HEK293 (cell line): ENCODE results near the gene MYO1C.

ENCODE experiments used
- ZNF174 ChIP-seq: fragments of 450-650 bp; formaldehyde crosslinking; IDR thresholded peaks from 2 replicates; pipeline ENCODE4 v1.5.0; 2017; ENCODE audit warnings: missing biosample characterization, mild to moderate bottlenecking, missing genetic modification characterization
- TF ChIP-seq, protein P1 (sequence below): fragments of 450-650 bp; formaldehyde crosslinking; IDR thresholded peaks from 2 replicates; pipeline ENCODE4 v1.5.0; 2017; ENCODE audit warnings: missing biosample characterization, missing genetic modification characterization, borderline replicate concordance

DNA sequence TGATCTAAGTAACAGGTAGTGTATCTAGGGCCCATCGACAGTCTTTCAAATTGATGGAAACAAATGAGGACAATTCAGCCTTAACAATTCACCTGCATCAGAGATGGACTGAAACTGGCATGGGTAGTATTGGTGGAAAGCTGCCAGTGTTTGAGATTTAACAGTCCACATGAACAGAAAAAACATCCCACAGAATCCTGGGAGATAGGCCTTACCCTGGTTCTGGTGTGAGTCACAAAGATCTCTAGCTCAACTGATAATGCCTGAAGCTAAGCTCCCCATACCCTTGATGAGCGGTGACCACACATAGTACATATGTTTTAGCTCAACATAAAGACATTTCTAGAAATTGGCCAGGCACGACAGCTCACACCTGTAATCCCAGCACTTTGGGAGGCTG lies 58.3 kb downstream of the MYO1C start:
- no peak for TF ChIP-seq ZNF174
- TF ChIP-seq, protein P1, sequence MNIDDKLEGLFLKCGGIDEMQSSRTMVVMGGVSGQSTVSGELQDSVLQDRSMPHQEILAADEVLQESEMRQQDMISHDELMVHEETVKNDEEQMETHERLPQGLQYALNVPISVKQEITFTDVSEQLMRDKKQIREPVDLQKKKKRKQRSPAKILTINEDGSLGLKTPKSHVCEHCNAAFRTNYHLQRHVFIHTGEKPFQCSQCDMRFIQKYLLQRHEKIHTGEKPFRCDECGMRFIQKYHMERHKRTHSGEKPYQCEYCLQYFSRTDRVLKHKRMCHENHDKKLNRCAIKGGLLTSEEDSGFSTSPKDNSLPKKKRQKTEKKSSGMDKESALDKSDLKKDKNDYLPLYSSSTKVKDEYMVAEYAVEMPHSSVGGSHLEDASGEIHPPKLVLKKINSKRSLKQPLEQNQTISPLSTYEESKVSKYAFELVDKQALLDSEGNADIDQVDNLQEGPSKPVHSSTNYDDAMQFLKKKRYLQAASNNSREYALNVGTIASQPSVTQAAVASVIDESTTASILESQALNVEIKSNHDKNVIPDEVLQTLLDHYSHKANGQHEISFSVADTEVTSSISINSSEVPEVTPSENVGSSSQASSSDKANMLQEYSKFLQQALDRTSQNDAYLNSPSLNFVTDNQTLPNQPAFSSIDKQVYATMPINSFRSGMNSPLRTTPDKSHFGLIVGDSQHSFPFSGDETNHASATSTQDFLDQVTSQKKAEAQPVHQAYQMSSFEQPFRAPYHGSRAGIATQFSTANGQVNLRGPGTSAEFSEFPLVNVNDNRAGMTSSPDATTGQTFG (tag by site-specific recombination) = no peak
